GM18505 (cell line): ENCODE measurements around the gene PPEF2.
"Not testable (repeated sequence)": the region's sequence is repeated elsewhere in the genome, so short reads cannot be mapped to it uniquely, and the experiment has no call there.

Experiments used
- ATAC-seq: cut with Tn5 transposase; IDR thresholded peaks from one replicate; pipeline ENCODE4 v1.9.1; 2021; ENCODE audit not compliant: unreplicated experiment
- POLR2A ChIP-seq: IDR thresholded peaks from 4 replicates; pipeline ENCODE4 v1.6.1; 2011; ENCODE audit warnings: borderline replicate concordance; ENCODE audit not compliant: insufficient read depth, insufficient read length; ENCODE audit errors: extremely low read depth

Gene PPEF2

GRCh38 chr4:75916091-75916661 is 13.9 kb upstream of the PPEF2 start:
- TF ChIP-seq POLR2A = no peak
- no peak for ATAC-seq

GRCh38 chr4:75912968-75913367 is 10.7 kb upstream of the PPEF2 start:
- TF ChIP-seq POLR2A = no peak
- no peak for ATAC-seq

GRCh38 chr4:75910831-75911230 is 8.6 kb upstream of the PPEF2 start:
- not testable (repeated sequence) for ATAC-seq

- no peak for TF ChIP-seq POLR2A
- no peak for ATAC-seq
These were observed 7.2 kb upstream of the PPEF2 start for GRCh38 chr4:75909405-75909804.

GRCh38 chr4:75908555-75908954 is 6.3 kb upstream of the PPEF2 start:
- no peak for TF ChIP-seq POLR2A
- ATAC-seq = no peak

- ATAC-seq = no peak
- TF ChIP-seq POLR2A = no peak
These were observed 5.7 kb upstream of the PPEF2 start for GRCh38 chr4:75907966-75908365.

GRCh38 chr4:75904076-75904475 is 1.8 kb upstream of the PPEF2 start:
- TF ChIP-seq POLR2A = no peak
- ATAC-seq = no peak

- no peak for TF ChIP-seq POLR2A
- no peak for ATAC-seq
These were observed 3.7 kb downstream of the PPEF2 start for GRCh38 chr4:75898536-75898935.

- no peak for TF ChIP-seq POLR2A
- ATAC-seq = no peak
These were observed 6.4 kb downstream of the PPEF2 start for GRCh38 chr4:75895744-75896314.

- no peak for ATAC-seq
- no peak for TF ChIP-seq POLR2A
These were observed 9.7 kb downstream of the PPEF2 start for GRCh38 chr4:75892508-75892907.

- ATAC-seq = no peak
- TF ChIP-seq POLR2A = no peak
These were observed 10.6 kb downstream of the PPEF2 start for GRCh38 chr4:75891611-75892010.

- no peak for TF ChIP-seq POLR2A
- ATAC-seq = no peak
These were observed 12.6 kb downstream of the PPEF2 start for GRCh38 chr4:75889537-75890199.

- TF ChIP-seq POLR2A = no peak
- ATAC-seq = no peak
These were observed 16.1 kb downstream of the PPEF2 start for GRCh38 chr4:75886104-75886503.

- TF ChIP-seq POLR2A = no peak
- no peak for ATAC-seq
These were observed 20.8 kb downstream of the PPEF2 start for GRCh38 chr4:75881476-75881875.

- no peak for TF ChIP-seq POLR2A
- no peak for ATAC-seq
These were observed 22.0 kb downstream of the PPEF2 start for GRCh38 chr4:75880278-75880677.

- ATAC-seq = no peak
- TF ChIP-seq POLR2A = no peak
These were observed 24.0 kb downstream of the PPEF2 start for GRCh38 chr4:75878246-75878756.
